CD14-positive monocyte (primary cell): ENCODE results near the gene FBXO24. TPM values are rescaled to one million over a fixed set of nuclear protein-coding genes. Genes with fewer than 3 reads are reported as not detected.

Experiments used
- DNase-seq, 3 donors: peaks; one replicate each; pipeline ENCODE4 v3.0.0-alpha.2; 2011 to 2022
- H2AFZ ChIP-seq: 2 replicates; pipeline ENCODE4 v1.6.0; 2012; ENCODE audit warnings: mild to moderate bottlenecking, low read depth, low read length, inconsistent platforms; ENCODE audit not compliant: insufficient read depth, poor library complexity, severe bottlenecking
- H3K27ac ChIP-seq, 2 donors: 1 replicate in 1 of 2; 2 replicates in 1 of 2; pipeline ENCODE4 v1.5.1; 2012 to 2013; ENCODE audit warnings: low read length in 2 of 2, control low read depth in 1 of 2, inconsistent platforms in 1 of 2, low read depth in 1 of 2, mild to moderate bottlenecking in 1 of 2
- H3K27me3 ChIP-seq, 2 donors: one replicate each; pipeline versions ENCODE4 v1.6.0 to v1.6.1; 2011 to 2013; ENCODE audit warnings: low read length in 2 of 2; ENCODE audit not compliant: control insufficient read depth in 2 of 2, insufficient read depth in 2 of 2
- H3K36me3 ChIP-seq, 2 donors: replicated peaks in 1 of 2; 1 replicate in 1 of 2; 2 replicates in 1 of 2; pipeline versions ENCODE4 v1.5.1 to v1.6.1; 2012 to 2013; ENCODE audit warnings: low read length in 2 of 2, control low read depth in 1 of 2, inconsistent platforms in 1 of 2, mild to moderate bottlenecking in 1 of 2; ENCODE audit not compliant: insufficient read depth in 2 of 2, control insufficient read depth in 1 of 2
- H3K4me1 ChIP-seq, 2 donors: 1 replicate in 1 of 2; 2 replicates in 1 of 2; pipeline versions ENCODE4 v1.5.1 to v1.6.1; 2012 to 2013; ENCODE audit warnings: low read length in 2 of 2, control low read depth in 1 of 2, inconsistent platforms in 1 of 2, mild to moderate bottlenecking in 1 of 2, moderate library complexity in 1 of 2; ENCODE audit not compliant: insufficient read depth in 2 of 2, control insufficient read depth in 1 of 2
- H3K4me2 ChIP-seq: replicated peaks from 2 replicates; pipeline ENCODE3; 2012; ENCODE audit warnings: low read length, moderate library complexity, mild to moderate bottlenecking; ENCODE audit not compliant: poor library complexity, severe bottlenecking; ENCODE audit errors: extremely low read depth
- H3K4me3 ChIP-seq, 3 experiments: fragments of 200-600 bp in 1 of 3; sonication (generic) in 1 of 3; replicated peaks in 1 of 3; 1 replicate in 2 of 3; 2 replicates in 1 of 3; pipeline ENCODE4 v1.5.1; 2011 to 2013; ENCODE audit warnings: low read length in 3 of 3, mild to moderate bottlenecking in 3 of 3, control low read depth in 2 of 3, low read depth in 2 of 3, inconsistent platforms in 1 of 3, moderate library complexity in 1 of 3
- H3K79me2 ChIP-seq: 2 replicates; pipeline ENCODE4 v1.6.0; 2012; ENCODE audit warnings: mild to moderate bottlenecking, control low read depth, inconsistent platforms, low read length, moderate library complexity; ENCODE audit not compliant: insufficient read depth
- H3K9ac ChIP-seq: 2 replicates; pipeline ENCODE4 v1.6.0; 2017; ENCODE audit warnings: low read length, mild to moderate bottlenecking; ENCODE audit not compliant: insufficient read depth, poor library complexity, severe bottlenecking
- H3K9me3 ChIP-seq, 2 donors: replicated peaks in 1 of 2; 1 replicate in 1 of 2; 2 replicates in 1 of 2; pipeline versions ENCODE4 v1.5.1 to v1.6.1; 2012 to 2013; ENCODE audit warnings: low read length in 2 of 2, control low read depth in 1 of 2; ENCODE audit not compliant: control insufficient read depth in 1 of 2, insufficient read depth in 1 of 2
- H4K20me1 ChIP-seq: 2 replicates; pipeline ENCODE4 v1.6.0; 2012; ENCODE audit warnings: mild to moderate bottlenecking, low read length, control low read depth, moderate library complexity; ENCODE audit not compliant: insufficient read depth
- H3K27ac Mint-ChIP-seq, 7 donors: one replicate each; pipeline ENCODE4 v1.8.0; 2020; ENCODE audit warnings: mild to moderate bottlenecking in 7 of 7, mixed read lengths in 7 of 7, moderate library complexity in 6 of 7, inconsistent platforms in 2 of 7
- H3K27me3 Mint-ChIP-seq, 3 donors: one replicate each; pipeline ENCODE4 v1.8.0; 2021 to 2022; ENCODE audit warnings: low read depth in 3 of 3, mild to moderate bottlenecking in 3 of 3, mixed read lengths in 3 of 3, moderate library complexity in 3 of 3, inconsistent platforms in 1 of 3
- H3K36me3 Mint-ChIP-seq, 2 donors: one replicate each; pipeline ENCODE4 v1.8.0; 2020; ENCODE audit warnings: mixed read lengths in 2 of 2, inconsistent platforms in 1 of 2, mild to moderate bottlenecking in 1 of 2
- H3K4me1 Mint-ChIP-seq: one replicate; pipeline ENCODE4 v1.8.0; 2020; ENCODE audit warnings: mild to moderate bottlenecking, mixed read lengths
- H3K4me3 Mint-ChIP-seq, 2 donors: one replicate each; pipeline ENCODE4 v1.8.0; 2020; ENCODE audit warnings: mild to moderate bottlenecking in 2 of 2, mixed read lengths in 2 of 2, moderate library complexity in 1 of 2
- H3K9me3 Mint-ChIP-seq, 7 donors: one replicate each; pipeline ENCODE4 v1.8.0; 2020 to 2022; ENCODE audit warnings: mixed read lengths in 7 of 7, mild to moderate bottlenecking in 6 of 7, moderate library complexity in 6 of 7, inconsistent platforms in 2 of 7
- WGBS: methylation state at CpG from one replicate; pipeline ENCODE4 v1.1.5; 2013; ENCODE audit warnings: missing lambda C conversion rate; ENCODE audit not compliant: insufficient coverage; 5-methylcytosine and 5-hydroxymethylcytosine counted together
- intact Hi-C, 2 donors: fragments of 100-400 bp; cut with micrococcal nuclease; formaldehyde crosslinking; loops; one replicate each; pipeline versions ENCODE4 v1.15.0 to v1.15.1; 2023
- polyA plus RNA-seq, 3 donors: library from polyadenylated mRNA; depleted of rRNA in 1 of 3; unstranded in 2 of 3; stranded (reverse) in 1 of 3; fragments of 300-500 nt in 2 of 3; fragments of >200 nt in 1 of 3; fragmentation: Illumina TruSeq in 2 of 3; gene quantifications; 1 replicate in 2 of 3; 2 replicates in 1 of 3; pipeline ENCODE4 v1.2.3, GENCODE V29; 2012 to 2021
- TF ChIP-seq, protein P1 (sequence below): fragments of 200-600 bp; IDR thresholded peaks from one replicate; pipeline ENCODE4 v1.8.0; 2022; ENCODE audit warnings: antibody characterized with exemption, mild to moderate bottlenecking

Gene FBXO24
- polyA plus RNA-seq, 3 donors: 0.42 to 1.2 (median 0.69) TPM

DNA sequence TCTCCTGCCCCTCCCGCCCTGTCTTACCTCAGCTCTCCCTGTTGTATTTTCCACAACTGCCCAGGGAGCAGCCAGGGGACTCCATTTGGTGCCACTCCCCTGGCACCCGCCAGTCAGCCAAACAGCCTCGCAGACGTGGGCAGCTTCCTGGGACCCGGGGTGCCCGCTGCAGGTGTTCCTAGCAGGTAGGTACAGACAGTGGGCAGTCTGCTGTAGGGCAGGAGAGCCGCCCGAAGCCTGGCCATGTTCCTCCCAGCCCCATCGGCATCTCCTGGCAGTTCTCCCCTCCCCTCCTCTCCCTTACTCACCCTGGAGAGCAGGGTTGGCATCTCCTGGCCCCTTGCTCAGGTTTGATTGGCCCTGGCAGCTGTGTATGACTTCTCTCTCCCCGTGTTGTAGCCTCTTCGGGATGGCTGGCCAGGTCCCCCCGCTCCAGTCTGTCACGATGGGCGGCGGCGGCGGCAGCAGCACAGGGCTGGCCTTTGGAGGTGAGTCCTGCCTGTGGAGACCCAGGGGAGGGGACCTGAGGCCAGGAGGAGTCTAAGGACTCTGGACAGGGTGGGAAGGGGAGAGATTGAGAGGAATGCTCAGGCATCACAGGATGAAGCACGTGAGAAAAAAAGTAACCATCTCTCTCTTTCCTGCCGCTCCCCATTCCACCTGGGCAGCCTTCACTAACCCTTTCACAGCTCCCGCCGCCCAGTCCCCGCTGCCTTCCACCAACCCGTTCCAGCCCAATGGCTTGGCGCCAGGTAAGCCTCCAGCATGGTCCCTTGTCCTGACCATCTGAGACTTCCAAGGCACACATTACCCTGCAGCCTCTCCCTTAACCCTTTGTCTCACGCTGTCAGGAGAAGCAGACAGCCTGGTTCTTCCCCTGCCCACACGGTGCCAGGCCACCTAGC lies 23.7 kb upstream of the FBXO24 start:
- no peaks in the 10 kb centered on the region for H3K79me2 ChIP-seq
- H3K9me3 ChIP-seq: no peaks in the 10 kb centered on the region
- no peak overlapping the region for H3K4me2 ChIP-seq
- H3K9ac ChIP-seq: no peak overlapping the region
- H3K27me3 ChIP-seq: no peaks in the 10 kb centered on the region
- Mint-ChIP-seq H3K27me3 (no peaks in the 10 kb centered on the region), H3K4me3 (no peak overlapping the region), H3K9me3 (peaks cover 0 to 3% (median 0%) of the 10 kb centered on the region in 7 donors), H3K27ac (peak overlapping the region in 1 of 7 donors; percentile 49), H3K4me1 (peaks cover 2% of the 10 kb centered on the region), H3K36me3 (peaks cover 12 to 16% of the 10 kb centered on the region in 2 donors)
- intact Hi-C loops: loop anchor here in 1 of 2 donors (5.0 kb wide), 1 partner anchor 95 kb away; no protein-coding TSS in a partner anchor
- H3K4me3 ChIP-seq: no peak overlapping the region
- H3K27ac ChIP-seq: no peak overlapping the region
- TF ChIP-seq, protein P1, sequence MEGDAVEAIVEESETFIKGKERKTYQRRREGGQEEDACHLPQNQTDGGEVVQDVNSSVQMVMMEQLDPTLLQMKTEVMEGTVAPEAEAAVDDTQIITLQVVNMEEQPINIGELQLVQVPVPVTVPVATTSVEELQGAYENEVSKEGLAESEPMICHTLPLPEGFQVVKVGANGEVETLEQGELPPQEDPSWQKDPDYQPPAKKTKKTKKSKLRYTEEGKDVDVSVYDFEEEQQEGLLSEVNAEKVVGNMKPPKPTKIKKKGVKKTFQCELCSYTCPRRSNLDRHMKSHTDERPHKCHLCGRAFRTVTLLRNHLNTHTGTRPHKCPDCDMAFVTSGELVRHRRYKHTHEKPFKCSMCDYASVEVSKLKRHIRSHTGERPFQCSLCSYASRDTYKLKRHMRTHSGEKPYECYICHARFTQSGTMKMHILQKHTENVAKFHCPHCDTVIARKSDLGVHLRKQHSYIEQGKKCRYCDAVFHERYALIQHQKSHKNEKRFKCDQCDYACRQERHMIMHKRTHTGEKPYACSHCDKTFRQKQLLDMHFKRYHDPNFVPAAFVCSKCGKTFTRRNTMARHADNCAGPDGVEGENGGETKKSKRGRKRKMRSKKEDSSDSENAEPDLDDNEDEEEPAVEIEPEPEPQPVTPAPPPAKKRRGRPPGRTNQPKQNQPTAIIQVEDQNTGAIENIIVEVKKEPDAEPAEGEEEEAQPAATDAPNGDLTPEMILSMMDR: no peak
- no peaks in the 10 kb centered on the region for H3K36me3 ChIP-seq
- no peaks in the 10 kb centered on the region for H4K20me1 ChIP-seq
- 97% methylated on average over 20 of the region's 26 CpGs for WGBS
- no peak overlapping the region for H2AFZ ChIP-seq
- H3K4me1 ChIP-seq: peaks cover 0 to 3% of the 10 kb centered on the region in 2 donors
- no peak for DNase-seq

DNA sequence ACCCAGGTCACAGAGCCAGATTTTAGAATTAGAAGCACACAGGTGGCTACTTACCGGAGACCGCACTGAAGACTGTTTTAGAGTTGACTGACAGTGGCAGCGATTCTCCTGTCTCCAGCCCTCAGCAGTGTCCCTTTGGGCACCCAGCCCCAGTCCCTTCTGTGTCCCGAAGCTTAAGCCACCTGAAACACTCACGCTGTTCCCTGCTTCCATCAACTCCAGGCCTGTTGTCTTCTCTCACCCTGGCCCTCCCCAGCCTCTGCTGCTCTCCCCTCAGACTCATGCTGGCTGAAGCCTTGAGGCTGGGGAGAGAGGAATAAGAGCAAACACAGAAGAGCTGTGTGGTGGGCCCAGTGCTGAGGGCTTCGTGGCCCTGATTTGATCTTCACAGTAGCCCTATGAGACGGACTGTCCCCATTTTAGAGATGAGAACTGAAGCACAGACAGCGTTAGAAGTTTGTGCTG lies 23.0 kb upstream of the FBXO24 start:
- Histone ChIP-seq H3K4me1 (peaks cover 0 to 10% of the 10 kb centered on the region in 2 donors), H3K9me3 (no peaks in the 10 kb centered on the region), H3K4me3 (no peak overlapping the region), H2AFZ (no peak overlapping the region), H3K4me2 (no peak overlapping the region), H3K36me3 (no peaks in the 10 kb centered on the region), H4K20me1 (no peaks in the 10 kb centered on the region), H3K9ac (no peak overlapping the region), H3K27ac (no peak overlapping the region), H3K79me2 (no peaks in the 10 kb centered on the region), H3K27me3 (no peaks in the 10 kb centered on the region)
- WGBS: 98% methylated on average over 7 of the region's 8 CpGs
- H3K4me1 Mint-ChIP-seq: peaks cover 8% of the 10 kb centered on the region
- H3K27me3 Mint-ChIP-seq: peaks cover 0 to 2% (median 0%) of the 10 kb centered on the region in 3 donors
- H3K9me3 Mint-ChIP-seq: peaks cover 0 to 3% (median 0%) of the 10 kb centered on the region in 7 donors
- TF ChIP-seq, protein P1: no peak
- peaks cover 12 to 16% of the 10 kb centered on the region in 2 donors for H3K36me3 Mint-ChIP-seq
- intact Hi-C loops: loop anchor here in 1 of 2 donors (5.0 kb wide), 1 partner anchor 96 kb away; no protein-coding TSS in a partner anchor
- H3K4me3 Mint-ChIP-seq: no peak overlapping the region
- DNase-seq: no peak
- peak overlapping the region in 1 of 7 donors; percentile 49 for H3K27ac Mint-ChIP-seq
